Fibroblast of lung (primary cell): Measurements from ENCODE around the gene SPIN1. TPM values are rescaled to one million over a fixed set of nuclear protein-coding genes. Genes with fewer than 3 reads are reported as not detected.

ENCODE experiments used
- DNase-seq, 2 donors: peaks; one replicate each; pipeline versions ENCODE4 v3.0.0 to v3.0.0-alpha.2; 2010; ENCODE audit warnings: low read depth in 2 of 2
- H2AFZ ChIP-seq: 2 replicates; pipeline ENCODE4 v1.5.1; 2012; ENCODE audit warnings: low read length, control low read depth, inconsistent platforms
- H3K27ac ChIP-seq: 2 replicates; pipeline ENCODE4 v1.5.1; 2011; ENCODE audit warnings: low read length, control low read depth; ENCODE audit not compliant: insufficient read depth
- H3K27me3 ChIP-seq: 2 replicates; pipeline ENCODE4 v1.5.1; 2011; ENCODE audit warnings: mild to moderate bottlenecking, low read length; ENCODE audit not compliant: control insufficient read depth, insufficient read depth
- H3K36me3 ChIP-seq: 2 replicates; pipeline ENCODE4 v1.5.1; 2011; ENCODE audit warnings: low read length; ENCODE audit not compliant: control insufficient read depth, insufficient read depth
- H3K4me1 ChIP-seq: 2 replicates; pipeline ENCODE4 v1.5.1; 2011; ENCODE audit warnings: low read length; ENCODE audit not compliant: control insufficient read depth, insufficient read depth; ENCODE audit errors: extremely low read depth
- H3K4me2 ChIP-seq: 2 replicates; pipeline ENCODE4 v1.5.1; 2011; ENCODE audit warnings: low read length, control low read depth; ENCODE audit not compliant: insufficient read depth; ENCODE audit errors: extremely low read depth
- H3K4me3 ChIP-seq, 4 experiments: fragments of 200-600 bp in 1 of 4; sonication (generic) in 1 of 4; replicated peaks in 1 of 4; 2 replicates each; pipeline ENCODE4 v1.5.1; 2011 to 2016; ENCODE audit warnings: low read length in 4 of 4, low read depth in 3 of 4, mild to moderate bottlenecking in 3 of 4, control low read depth in 2 of 4, inconsistent platforms in 1 of 4, mixed read lengths in 1 of 4; ENCODE audit not compliant: insufficient read depth in 1 of 4; ENCODE audit errors: control extremely low read depth in 1 of 4
- H3K79me2 ChIP-seq: 2 replicates; pipeline ENCODE4 v1.5.1; 2012; ENCODE audit warnings: mild to moderate bottlenecking, low read length, inconsistent platforms; ENCODE audit not compliant: control insufficient read depth, insufficient read depth
- H3K9ac ChIP-seq: 2 replicates; pipeline ENCODE4 v1.5.1; 2011; ENCODE audit warnings: mild to moderate bottlenecking, low read length, control low read depth; ENCODE audit not compliant: insufficient read depth
- H3K9me3 ChIP-seq: 2 replicates; pipeline ENCODE4 v1.5.1; 2012; ENCODE audit warnings: low read depth, low read length; ENCODE audit not compliant: control insufficient read depth, insufficient read depth
- H4K20me1 ChIP-seq: 2 replicates; pipeline ENCODE4 v1.5.1; 2011; ENCODE audit warnings: low read length; ENCODE audit not compliant: control insufficient read depth, insufficient read depth; ENCODE audit errors: extremely low read depth
- EZH2 ChIP-seq: IDR thresholded peaks from 2 replicates; pipeline ENCODE4 v1.5.1; 2012; ENCODE audit warnings: low read length, control low read depth, mild to moderate bottlenecking; ENCODE audit errors: missing control alignments
- polyA plus RNA-seq, 2 donors: library from polyadenylated mRNA; depleted of rRNA in 1 of 2; stranded (reverse) in 1 of 2; unstranded in 1 of 2; fragments of >200 nt; gene quantifications; 2 replicates each; pipeline ENCODE4 v1.2.1, GENCODE V29; 2011 to 2012; ENCODE audit warnings: missing spikeins in 1 of 2
- total RNA-seq: library from RNA; depleted of rRNA; stranded (reverse); fragments of >200 nt; gene quantifications from 2 replicates; pipeline ENCODE4 v1.2.1, GENCODE V29; 2014
- TF ChIP-seq, protein P1 (sequence below), 2 donors: IDR thresholded peaks in 1 of 2; conservative IDR thresholded peaks in 1 of 2; 1 replicate in 1 of 2; 2 replicates in 1 of 2; pipeline ENCODE4 v1.5.1; 2011 to 2012; ENCODE audit warnings: low read length in 2 of 2, control low read depth in 1 of 2, inconsistent platforms in 1 of 2, low read depth in 1 of 2, mild to moderate bottlenecking in 1 of 2

The SPIN1 gene
- total and polyA plus RNA-seq, 2 donors (not counting 1 experiment from before 2014, with no cell fraction given): 96.9 to 121 TPM

- no peaks in the 10 kb centered on the region for H3K4me1 ChIP-seq
- no peak overlapping the region for H3K9ac ChIP-seq
- no peaks in the 10 kb centered on the region for H3K9me3 ChIP-seq
- TF ChIP-seq, protein P1, sequence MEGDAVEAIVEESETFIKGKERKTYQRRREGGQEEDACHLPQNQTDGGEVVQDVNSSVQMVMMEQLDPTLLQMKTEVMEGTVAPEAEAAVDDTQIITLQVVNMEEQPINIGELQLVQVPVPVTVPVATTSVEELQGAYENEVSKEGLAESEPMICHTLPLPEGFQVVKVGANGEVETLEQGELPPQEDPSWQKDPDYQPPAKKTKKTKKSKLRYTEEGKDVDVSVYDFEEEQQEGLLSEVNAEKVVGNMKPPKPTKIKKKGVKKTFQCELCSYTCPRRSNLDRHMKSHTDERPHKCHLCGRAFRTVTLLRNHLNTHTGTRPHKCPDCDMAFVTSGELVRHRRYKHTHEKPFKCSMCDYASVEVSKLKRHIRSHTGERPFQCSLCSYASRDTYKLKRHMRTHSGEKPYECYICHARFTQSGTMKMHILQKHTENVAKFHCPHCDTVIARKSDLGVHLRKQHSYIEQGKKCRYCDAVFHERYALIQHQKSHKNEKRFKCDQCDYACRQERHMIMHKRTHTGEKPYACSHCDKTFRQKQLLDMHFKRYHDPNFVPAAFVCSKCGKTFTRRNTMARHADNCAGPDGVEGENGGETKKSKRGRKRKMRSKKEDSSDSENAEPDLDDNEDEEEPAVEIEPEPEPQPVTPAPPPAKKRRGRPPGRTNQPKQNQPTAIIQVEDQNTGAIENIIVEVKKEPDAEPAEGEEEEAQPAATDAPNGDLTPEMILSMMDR (conservative IDR thresholded peaks at IDR 0.05 in 1 of 2, IDR thresholded peaks at IDR 0.05 in 1 of 2; ENCODE audit: low read depth in 1 of 2, low read length in 2 of 2): no peak
- TF ChIP-seq EZH2: no peak
- H4K20me1 ChIP-seq: no peaks in the 10 kb centered on the region
- no peaks in the 10 kb centered on the region for H3K36me3 ChIP-seq
- no peak overlapping the region for H3K27ac ChIP-seq
- no peak overlapping the region for H3K4me3 ChIP-seq
- no peak overlapping the region for H2AFZ ChIP-seq
- peaks cover 2% of the 10 kb centered on the region for H3K27me3 ChIP-seq
- H3K4me2 ChIP-seq: no peak overlapping the region
- no peaks in the 10 kb centered on the region for H3K79me2 ChIP-seq
- no peak for DNase-seq
These were observed 24.6 kb upstream of the SPIN1 start for GRCh38 chr9:88363661-88364060.

GRCh38 chr9:88364706-88365105 is 23.5 kb upstream of the SPIN1 start:
- no peak overlapping the region for H2AFZ ChIP-seq
- no peak overlapping the region for H3K4me3 ChIP-seq
- no peaks in the 10 kb centered on the region for H3K79me2 ChIP-seq
- no peaks in the 10 kb centered on the region for H3K36me3 ChIP-seq
- H4K20me1 ChIP-seq: no peaks in the 10 kb centered on the region
- TF ChIP-seq, protein P1 (conservative IDR thresholded peaks at IDR 0.05 in 1 of 2, IDR thresholded peaks at IDR 0.05 in 1 of 2; ENCODE audit: low read depth in 1 of 2, low read length in 2 of 2): no peak
- no peak for TF ChIP-seq EZH2
- no peaks in the 10 kb centered on the region for H3K9me3 ChIP-seq
- no peak overlapping the region for H3K9ac ChIP-seq
- no peaks in the 10 kb centered on the region for H3K4me1 ChIP-seq
- H3K4me2 ChIP-seq: no peak overlapping the region
- H3K27ac ChIP-seq: no peak overlapping the region
- H3K27me3 ChIP-seq: peaks cover 2% of the 10 kb centered on the region
- no peak for DNase-seq

DNA sequence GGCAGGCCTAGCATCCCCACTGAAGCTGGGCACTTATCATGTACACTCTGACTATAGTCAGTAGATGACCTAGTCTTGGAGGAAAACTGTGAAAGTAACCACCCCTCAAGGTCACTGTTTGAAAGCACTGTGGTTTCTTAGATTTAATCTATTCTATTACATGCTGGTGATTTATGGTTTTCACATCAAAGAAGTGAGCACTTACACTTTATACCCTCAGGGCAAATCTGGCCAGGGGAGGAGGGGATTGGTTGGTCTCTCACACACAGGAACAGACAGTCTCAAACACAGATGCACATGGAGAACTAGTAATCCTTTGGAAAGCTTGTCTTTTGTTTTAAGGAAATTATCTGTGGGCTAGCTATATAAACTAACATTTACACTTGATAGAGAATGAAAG is 17.9 kb upstream of the SPIN1 start:
- no peaks in the 10 kb centered on the region for H3K36me3 ChIP-seq
- H3K79me2 ChIP-seq: no peaks in the 10 kb centered on the region
- no peak overlapping the region for H3K4me2 ChIP-seq
- no peaks in the 10 kb centered on the region for H4K20me1 ChIP-seq
- H3K27ac ChIP-seq: no peak overlapping the region
- H3K4me1 ChIP-seq: no peaks in the 10 kb centered on the region
- no peak for TF ChIP-seq EZH2
- TF ChIP-seq, protein P1 (conservative IDR thresholded peaks at IDR 0.05 in 1 of 2, IDR thresholded peaks at IDR 0.05 in 1 of 2; ENCODE audit: low read depth in 1 of 2, low read length in 2 of 2): no peak
- no peak overlapping the region for H2AFZ ChIP-seq
- H3K27me3 ChIP-seq: no peaks in the 10 kb centered on the region
- no peak for DNase-seq
- no peak overlapping the region for H3K4me3 ChIP-seq
- H3K9me3 ChIP-seq: no peaks in the 10 kb centered on the region
- H3K9ac ChIP-seq: no peak overlapping the region
